ENCODE data around the gene ZBTB11.
"Not testable (repeated sequence)": the region's sequence is repeated elsewhere in the genome, so short reads cannot be mapped to it uniquely, and the experiment has no call there.

DNA sequence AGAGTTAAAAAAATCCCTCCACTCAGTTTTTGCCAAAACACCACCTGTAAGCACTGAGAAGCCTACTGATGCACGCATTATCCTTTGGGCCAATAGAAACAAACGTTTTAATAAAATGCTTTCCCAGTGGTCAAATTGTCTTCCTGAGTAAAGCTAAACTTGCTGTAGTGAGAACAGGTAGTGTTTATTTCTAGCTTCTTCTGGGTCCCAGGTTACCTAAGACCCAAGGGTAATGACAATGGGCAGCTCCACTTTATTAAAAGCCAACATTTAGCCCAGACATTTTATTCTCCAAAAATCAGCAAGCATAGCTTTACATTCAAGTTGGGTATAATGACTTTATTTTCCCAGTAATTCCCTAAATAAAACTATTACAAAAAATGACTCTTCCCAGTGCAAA is 1.9 kb upstream of the ZBTB11 start:
- not testable (repeated sequence) for TF ChIP-seq POLR2AphosphoS5, POLR2A, EP300 (IDR thresholded peaks at IDR 0.05)
- TF ChIP-seq, protein P1, sequence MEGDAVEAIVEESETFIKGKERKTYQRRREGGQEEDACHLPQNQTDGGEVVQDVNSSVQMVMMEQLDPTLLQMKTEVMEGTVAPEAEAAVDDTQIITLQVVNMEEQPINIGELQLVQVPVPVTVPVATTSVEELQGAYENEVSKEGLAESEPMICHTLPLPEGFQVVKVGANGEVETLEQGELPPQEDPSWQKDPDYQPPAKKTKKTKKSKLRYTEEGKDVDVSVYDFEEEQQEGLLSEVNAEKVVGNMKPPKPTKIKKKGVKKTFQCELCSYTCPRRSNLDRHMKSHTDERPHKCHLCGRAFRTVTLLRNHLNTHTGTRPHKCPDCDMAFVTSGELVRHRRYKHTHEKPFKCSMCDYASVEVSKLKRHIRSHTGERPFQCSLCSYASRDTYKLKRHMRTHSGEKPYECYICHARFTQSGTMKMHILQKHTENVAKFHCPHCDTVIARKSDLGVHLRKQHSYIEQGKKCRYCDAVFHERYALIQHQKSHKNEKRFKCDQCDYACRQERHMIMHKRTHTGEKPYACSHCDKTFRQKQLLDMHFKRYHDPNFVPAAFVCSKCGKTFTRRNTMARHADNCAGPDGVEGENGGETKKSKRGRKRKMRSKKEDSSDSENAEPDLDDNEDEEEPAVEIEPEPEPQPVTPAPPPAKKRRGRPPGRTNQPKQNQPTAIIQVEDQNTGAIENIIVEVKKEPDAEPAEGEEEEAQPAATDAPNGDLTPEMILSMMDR (IDR thresholded peaks at IDR 0.05): not testable (repeated sequence)
